ENCODE results near the gene ENOX2.

- TF ChIP-seq, protein P1, sequence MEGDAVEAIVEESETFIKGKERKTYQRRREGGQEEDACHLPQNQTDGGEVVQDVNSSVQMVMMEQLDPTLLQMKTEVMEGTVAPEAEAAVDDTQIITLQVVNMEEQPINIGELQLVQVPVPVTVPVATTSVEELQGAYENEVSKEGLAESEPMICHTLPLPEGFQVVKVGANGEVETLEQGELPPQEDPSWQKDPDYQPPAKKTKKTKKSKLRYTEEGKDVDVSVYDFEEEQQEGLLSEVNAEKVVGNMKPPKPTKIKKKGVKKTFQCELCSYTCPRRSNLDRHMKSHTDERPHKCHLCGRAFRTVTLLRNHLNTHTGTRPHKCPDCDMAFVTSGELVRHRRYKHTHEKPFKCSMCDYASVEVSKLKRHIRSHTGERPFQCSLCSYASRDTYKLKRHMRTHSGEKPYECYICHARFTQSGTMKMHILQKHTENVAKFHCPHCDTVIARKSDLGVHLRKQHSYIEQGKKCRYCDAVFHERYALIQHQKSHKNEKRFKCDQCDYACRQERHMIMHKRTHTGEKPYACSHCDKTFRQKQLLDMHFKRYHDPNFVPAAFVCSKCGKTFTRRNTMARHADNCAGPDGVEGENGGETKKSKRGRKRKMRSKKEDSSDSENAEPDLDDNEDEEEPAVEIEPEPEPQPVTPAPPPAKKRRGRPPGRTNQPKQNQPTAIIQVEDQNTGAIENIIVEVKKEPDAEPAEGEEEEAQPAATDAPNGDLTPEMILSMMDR (IDR thresholded peaks at IDR 0.05; ENCODE audit: borderline replicate concordance, extremely low read depth, low read length, poor library complexity, severe bottlenecking), result no peak
- no peak for TF ChIP-seq EZH2 (IDR thresholded peaks at IDR 0.05; ENCODE audit: borderline replicate concordance, low read depth, low read length, severe bottlenecking)
These were observed 7.0 kb downstream of the ENOX2 start for GRCh38 chrX:130896026-130896425.

All from DND-41 (cell line).